Hematopoietic multipotent progenitor cell treated with erythropoietin and hydrocortisone succinate and interleukin-3 and kit ligand, for 17 days (in vitro differentiated cells): ENCODE results near the gene SLC12A6.
"Not testable (repeated sequence)": the region's sequence is repeated elsewhere in the genome, so short reads cannot be mapped to it uniquely, and the experiment has no call there.

Source experiments
- DNase-seq: peaks from one replicate; pipeline ENCODE4 v3.0.0-alpha.2; 2015; ENCODE audit warnings: low spot score

Gene SLC12A6

DNA sequence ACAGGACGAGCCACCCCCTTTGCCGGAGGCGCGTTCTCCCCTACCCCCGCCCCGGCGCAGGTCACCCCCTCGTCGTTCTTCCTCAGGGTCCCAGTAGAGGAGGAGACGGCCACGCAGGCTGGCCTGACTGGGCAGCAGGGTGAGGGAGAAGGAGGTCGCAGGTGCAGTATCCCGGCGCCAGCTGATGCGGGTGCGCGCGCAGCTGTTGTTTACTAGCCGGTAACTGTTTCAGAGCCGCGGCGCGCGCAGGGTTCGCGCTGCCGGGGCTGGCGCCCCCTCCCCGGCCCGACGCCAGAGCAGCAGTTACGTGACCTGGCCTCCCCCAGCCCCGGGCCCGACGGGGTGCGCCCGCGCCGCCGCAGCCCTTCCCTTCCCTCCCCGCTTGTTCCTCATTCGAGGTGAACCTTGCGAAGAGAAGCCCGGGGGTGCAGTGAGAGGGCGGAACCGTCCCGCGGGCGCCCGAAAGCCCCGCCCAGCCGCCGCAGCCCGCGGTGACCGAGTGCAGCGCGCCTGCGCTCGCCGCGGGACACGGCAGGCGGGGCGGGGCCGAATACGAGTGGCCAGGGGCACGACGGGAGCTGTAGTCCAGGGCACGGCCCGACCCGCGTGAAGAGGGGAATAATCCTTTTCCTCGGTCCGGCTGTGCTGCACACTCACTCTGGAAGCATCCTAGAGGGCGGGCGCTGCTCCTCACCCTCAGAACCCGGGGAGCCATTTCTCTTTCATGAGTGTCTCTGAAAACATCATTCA is at the start of gene SLC12A6:
TSS of gene SLC12A6 (minus strand) at position 225 of the 750 bp plus-strand sequence. CDS start 1,101 bp downstream, outside the sequence.
- peak; percentile 96 for DNase-seq

GRCh38 chr15:34381829-34382521 is 44.4 kb upstream of the SLC12A6 start:
- DNase-seq, result not testable (repeated sequence)

- DNase-seq, result not testable (repeated sequence)
Observed at GRCh38 chr15:34380491-34380890, 42.9 kb upstream of the SLC12A6 start.

- no peak for DNase-seq
Observed at GRCh38 chr15:34376856-34377255, 39.3 kb upstream of the SLC12A6 start.

DNA sequence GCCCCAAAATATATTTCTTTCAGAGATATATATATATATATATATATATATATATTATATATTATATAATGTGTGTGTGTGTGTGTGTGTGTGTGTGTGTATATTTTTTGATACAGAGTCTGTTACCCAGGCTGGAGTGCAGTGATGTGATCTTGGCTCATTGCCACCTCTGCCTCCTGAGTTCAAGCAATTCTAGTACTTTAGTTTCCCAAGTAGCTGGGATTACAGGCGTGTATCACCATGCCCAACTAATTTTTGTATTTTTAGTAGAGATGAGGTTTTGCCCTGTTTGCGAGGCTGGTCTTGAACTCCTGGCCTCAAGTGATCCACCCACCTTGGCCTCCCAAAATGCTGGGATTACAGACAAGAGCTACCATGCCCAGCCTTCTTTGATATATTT is 38.0 kb upstream of the SLC12A6 start:
- DNase-seq, result not testable (repeated sequence)

- DNase-seq, result no peak
Observed at GRCh38 chr15:34374816-34375215, 37.2 kb upstream of the SLC12A6 start.

- no peak for DNase-seq
Observed at GRCh38 chr15:34373951-34374350, 36.4 kb upstream of the SLC12A6 start.

DNA sequence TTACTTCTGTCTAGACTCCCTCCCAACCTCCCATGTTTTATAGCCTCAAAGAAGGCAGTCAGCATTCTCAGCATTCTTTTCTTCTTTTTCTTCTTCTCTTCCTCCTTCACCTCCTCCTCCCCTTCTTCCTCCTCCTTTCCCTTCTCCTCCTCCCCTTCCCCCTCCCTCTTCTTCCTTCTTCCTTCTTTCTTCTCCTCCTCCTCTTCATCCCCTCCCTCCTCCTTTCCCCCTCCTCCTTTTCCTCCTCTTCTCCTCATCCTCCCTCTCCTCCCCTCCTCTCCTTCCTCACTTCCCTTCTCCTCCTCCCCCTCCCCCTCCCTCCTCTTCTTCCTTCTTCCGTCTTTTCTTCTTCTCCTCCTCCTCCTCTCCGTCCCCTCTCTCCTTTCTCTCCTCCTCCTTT is 33.1 kb upstream of the SLC12A6 start:
- DNase-seq, result no peak

- no peak for DNase-seq
Observed at GRCh38 chr15:34370129-34370528, 32.5 kb upstream of the SLC12A6 start.

DNA sequence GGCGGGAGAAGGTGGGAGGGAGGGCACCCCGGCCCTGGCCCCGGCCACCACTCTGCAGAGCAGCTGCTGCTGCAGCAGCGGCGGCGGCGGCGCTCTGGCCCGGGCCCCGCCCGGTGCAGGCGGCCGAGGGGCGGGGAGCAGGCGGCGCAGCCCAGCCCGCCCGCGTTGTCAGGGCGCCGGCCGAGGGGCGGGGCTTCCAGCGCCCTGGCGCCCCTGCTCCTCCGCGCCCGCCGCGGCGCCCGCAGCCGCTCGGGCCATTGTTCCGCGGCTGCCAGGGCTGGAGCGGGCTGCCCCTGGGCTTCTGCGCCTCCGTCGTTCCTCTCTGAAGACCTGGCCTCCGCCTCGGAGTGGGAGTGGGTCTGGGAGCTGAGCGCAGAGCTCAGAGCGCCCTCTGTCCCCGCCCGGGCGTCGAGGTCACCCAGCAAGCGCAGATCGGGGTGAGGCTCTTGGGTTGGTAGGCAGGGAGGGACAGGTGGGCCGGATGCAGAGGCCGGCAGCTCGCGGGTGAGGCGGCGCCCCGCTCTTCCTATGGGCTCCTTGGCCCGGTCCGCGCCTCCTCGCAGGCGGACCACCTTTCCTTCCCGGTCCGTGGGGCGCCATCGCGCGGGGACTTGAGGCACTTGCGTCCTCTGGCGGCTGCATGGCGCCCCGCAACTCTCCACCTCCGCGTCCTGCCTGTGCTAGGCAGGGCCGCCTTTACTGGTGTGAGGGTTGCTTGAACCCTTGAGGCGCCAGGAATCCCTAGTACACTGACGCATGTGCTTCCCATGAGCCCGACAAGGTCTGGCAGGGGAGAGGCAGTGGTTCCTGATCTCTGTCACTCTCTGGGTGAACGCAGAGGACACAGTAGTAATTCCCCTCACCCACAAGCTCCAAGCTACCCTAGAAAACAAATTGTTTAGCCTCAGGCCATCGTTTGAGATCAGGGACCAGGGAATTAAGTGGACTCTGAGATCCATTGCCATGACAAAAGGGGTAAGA is 29.8 kb upstream of the SLC12A6 start, which contains the start of gene LPCAT4:
TSS of gene LPCAT4 (minus strand) at position 96 of the 981 bp plus-strand sequence. CDS start 96 bp downstream, outside the sequence.
- DNase-seq, result peak; percentile 89

GRCh38 chr15:34366271-34367065 is 28.9 kb upstream of the SLC12A6 start:
- DNase-seq, result no peak

GRCh38 chr15:34365836-34366235 is 28.3 kb upstream of the SLC12A6 start:
- no peak for DNase-seq

GRCh38 chr15:34365091-34365825 is 27.7 kb upstream of the SLC12A6 start:
- no peak for DNase-seq

DNA sequence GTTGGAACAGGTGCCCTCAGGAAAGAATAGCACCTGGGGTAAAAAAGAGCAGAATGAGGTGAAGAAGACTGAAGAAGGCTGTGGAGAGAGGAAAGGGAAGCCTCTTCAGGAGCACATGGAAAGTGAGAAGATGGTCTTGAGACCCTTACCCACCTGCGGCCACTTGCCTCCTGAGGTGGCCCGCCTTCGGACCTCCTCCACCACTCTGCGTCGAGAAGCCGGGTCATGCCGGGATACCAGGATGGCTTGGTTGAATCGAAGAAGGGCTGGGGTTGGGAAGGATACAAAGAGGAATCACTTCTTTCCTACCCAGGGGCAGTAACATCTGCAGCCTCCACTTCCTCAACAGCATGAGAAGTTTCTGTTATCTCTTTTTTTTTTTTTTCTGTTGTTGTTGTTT is 26.5 kb upstream of the SLC12A6 start:
- DNase-seq, result no peak

DNA sequence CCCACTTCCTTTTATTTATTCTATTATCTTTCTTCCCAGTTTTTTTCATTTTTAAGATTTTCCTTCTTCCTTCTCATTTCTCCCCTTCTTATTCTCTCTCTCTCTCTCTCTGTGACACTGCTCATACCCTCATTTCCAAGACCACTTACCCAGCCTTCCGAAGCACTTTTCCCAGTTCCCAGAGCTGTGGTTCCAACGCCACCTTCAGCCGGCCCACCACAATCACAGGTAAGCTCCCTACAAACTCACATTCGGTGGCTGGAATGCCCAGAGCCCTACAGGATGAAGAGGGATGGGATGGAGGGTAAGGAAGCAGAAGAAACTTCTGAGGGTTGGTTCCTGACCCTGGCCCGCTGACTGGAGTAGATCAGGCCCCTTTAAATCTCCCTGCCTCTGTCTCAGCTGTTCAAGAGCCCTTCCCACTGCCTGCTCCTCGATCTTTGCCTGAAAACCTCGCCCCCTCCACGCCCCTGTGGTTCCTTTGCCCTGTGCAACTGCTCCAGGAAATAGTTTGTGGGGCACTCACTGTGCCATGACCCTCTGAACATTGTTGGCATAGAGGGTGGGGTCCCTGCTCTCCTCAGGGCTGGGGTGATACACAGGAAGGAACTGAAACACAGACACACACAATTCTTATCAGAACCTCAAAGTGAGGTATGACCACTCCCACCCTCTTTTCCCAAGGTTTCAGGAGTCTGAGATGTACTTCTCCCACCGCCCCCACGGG is 24.6 kb upstream of the SLC12A6 start:
- DNase-seq, result no peak

DNA sequence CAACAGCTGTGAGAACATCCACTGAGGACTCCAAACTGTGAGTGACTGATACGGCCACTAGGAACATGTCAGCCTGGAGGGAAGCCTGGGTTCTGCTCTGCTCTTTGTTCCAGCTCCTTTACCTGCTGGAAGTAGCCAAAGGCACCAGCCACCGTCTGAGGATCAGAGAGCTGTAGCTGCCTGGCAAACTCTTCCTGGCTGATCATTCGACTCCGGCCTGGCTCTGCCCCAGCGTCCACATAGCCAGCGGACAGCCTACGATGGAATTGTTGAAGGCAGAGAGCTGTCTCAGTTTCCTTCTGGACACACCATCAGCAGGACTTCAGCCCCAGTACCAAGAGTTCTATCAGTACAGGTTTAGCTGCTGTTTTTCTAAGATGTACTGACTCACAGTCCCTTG is 23.7 kb upstream of the SLC12A6 start:
- DNase-seq, result no peak

- DNase-seq, result no peak
Observed at GRCh38 chr15:34360298-34360697, 22.7 kb upstream of the SLC12A6 start.

- no peak for DNase-seq
Observed at GRCh38 chr15:34359416-34359815, 21.8 kb upstream of the SLC12A6 start.

DNA sequence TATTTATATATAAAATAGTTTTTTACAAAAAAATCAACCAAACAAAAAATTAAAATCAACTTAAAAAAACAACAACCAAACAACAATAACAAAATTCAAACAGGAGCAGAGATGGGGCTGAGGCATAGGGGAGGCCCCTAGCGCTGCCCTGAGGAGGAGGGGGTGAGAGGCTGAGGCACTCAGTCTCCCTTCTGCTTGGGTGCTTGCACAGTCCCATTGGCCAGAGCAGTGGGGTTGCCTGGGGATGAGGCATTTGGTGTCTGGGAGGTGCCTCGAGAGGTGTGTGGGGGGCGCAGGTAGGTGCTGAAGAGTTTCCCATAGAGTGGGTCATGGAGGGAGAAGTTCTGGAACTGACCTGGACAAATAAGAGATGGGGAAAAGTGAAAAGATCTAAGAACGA is 21.4 kb upstream of the SLC12A6 start:
- DNase-seq, result no peak

- DNase-seq, result no peak
Observed at GRCh38 chr15:34358367-34358766, 20.8 kb upstream of the SLC12A6 start.
